HFFc6 (cell line): ENCODE measurements around the gene SH3BP4. TPM values are rescaled to one million over a fixed set of nuclear protein-coding genes. Genes with fewer than 3 reads are reported as not detected.

Experiments
- DNase-seq: peaks from one replicate; pipeline ENCODE4 v3.0.0-alpha.2; 2018
- H3K27ac Mint-ChIP-seq: 2 replicates; pipeline ENCODE4 v1.8.0; 2020; ENCODE audit warnings: mild to moderate bottlenecking, mixed read lengths
- H3K27me3 Mint-ChIP-seq: 2 replicates; pipeline ENCODE4 v1.8.0; 2021; ENCODE audit warnings: mild to moderate bottlenecking, moderate library complexity, mixed read lengths; ENCODE audit not compliant: insufficient read depth
- H3K36me3 Mint-ChIP-seq: 2 replicates; pipeline ENCODE4 v1.8.0; 2021; ENCODE audit warnings: low read depth, mixed read lengths
- H3K4me1 Mint-ChIP-seq: 2 replicates; pipeline ENCODE4 v1.8.0; 2020; ENCODE audit warnings: low read depth, mixed read lengths
- H3K4me3 Mint-ChIP-seq: 2 replicates; pipeline ENCODE4 v1.8.0; 2020; ENCODE audit warnings: mild to moderate bottlenecking, moderate library complexity, mixed read lengths
- H3K9me3 Mint-ChIP-seq: 2 replicates; pipeline ENCODE4 v1.8.0; 2020; ENCODE audit warnings: mild to moderate bottlenecking, mixed read lengths
- total RNA-seq, 6 experiments: library from RNA; stranded (reverse); fragmentation: NEBNext Ultra II Directional; extraction: Animal tissue kit (Norgen Biotek cat#: 25700); gene quantifications; 2 replicates in 1 of 6; 3 replicates in 5 of 6; pipeline ENCODE4 v1.2.3, GENCODE V29; 2021
- TF ChIP-seq, protein P1 (sequence below): fragments of 200-600 bp; sonication (generic); IDR thresholded peaks from 2 replicates; pipeline ENCODE4 v1.5.0; 2021; ENCODE audit warnings: antibody characterized with exemption, mild to moderate bottlenecking

The SH3BP4 gene
- total RNA-seq, 6 experiments from 2014 or later: 82.3 to 98.7 (median 87.8) TPM

GRCh38 chr2:235095569-235095968, 143.8 kb downstream of the SH3BP4 start:
- H3K9me3 Mint-ChIP-seq: no peaks in the 10 kb centered on the region
- no peak overlapping the region for H3K27ac Mint-ChIP-seq
- no peak for DNase-seq
- no peaks in the 10 kb centered on the region; the same call in 1 of the 2 replicates for H3K27me3 Mint-ChIP-seq
- no peak overlapping the region for H3K4me3 Mint-ChIP-seq
- TF ChIP-seq, protein P1, sequence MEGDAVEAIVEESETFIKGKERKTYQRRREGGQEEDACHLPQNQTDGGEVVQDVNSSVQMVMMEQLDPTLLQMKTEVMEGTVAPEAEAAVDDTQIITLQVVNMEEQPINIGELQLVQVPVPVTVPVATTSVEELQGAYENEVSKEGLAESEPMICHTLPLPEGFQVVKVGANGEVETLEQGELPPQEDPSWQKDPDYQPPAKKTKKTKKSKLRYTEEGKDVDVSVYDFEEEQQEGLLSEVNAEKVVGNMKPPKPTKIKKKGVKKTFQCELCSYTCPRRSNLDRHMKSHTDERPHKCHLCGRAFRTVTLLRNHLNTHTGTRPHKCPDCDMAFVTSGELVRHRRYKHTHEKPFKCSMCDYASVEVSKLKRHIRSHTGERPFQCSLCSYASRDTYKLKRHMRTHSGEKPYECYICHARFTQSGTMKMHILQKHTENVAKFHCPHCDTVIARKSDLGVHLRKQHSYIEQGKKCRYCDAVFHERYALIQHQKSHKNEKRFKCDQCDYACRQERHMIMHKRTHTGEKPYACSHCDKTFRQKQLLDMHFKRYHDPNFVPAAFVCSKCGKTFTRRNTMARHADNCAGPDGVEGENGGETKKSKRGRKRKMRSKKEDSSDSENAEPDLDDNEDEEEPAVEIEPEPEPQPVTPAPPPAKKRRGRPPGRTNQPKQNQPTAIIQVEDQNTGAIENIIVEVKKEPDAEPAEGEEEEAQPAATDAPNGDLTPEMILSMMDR: no peak
- H3K4me1 Mint-ChIP-seq: peaks cover 17% of the 10 kb centered on the region
- no peaks in the 10 kb centered on the region for H3K36me3 Mint-ChIP-seq

DNA sequence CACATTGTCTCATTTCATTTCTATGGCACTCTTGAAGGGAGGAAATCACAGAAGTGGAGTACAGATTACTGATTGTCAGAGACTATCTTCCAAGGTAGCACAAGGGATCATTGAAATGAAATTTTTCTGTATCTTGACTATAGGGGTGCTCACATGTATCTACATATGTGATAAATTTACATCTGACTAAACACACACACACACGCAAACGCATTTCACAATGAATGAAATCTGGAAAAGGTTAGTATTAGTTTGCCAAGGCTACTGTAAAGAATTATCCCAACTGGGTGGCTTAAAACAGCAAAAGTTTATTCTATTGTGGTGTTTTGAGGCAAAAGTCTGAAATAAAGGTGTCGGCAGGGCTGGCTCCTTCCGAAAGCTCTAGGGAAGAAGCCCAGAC, 144.6 kb downstream of the SH3BP4 start:
- TF ChIP-seq, protein P1: no peak
- Mint-ChIP-seq H3K36me3 (no peaks in the 10 kb centered on the region), H3K27ac (no peak overlapping the region), H3K27me3 (no peaks in the 10 kb centered on the region; the same call in 1 of the 2 replicates), H3K4me3 (no peak overlapping the region), H3K4me1 (peaks cover 14% of the 10 kb centered on the region), H3K9me3 (no peaks in the 10 kb centered on the region)
- DNase-seq: no peak

DNA sequence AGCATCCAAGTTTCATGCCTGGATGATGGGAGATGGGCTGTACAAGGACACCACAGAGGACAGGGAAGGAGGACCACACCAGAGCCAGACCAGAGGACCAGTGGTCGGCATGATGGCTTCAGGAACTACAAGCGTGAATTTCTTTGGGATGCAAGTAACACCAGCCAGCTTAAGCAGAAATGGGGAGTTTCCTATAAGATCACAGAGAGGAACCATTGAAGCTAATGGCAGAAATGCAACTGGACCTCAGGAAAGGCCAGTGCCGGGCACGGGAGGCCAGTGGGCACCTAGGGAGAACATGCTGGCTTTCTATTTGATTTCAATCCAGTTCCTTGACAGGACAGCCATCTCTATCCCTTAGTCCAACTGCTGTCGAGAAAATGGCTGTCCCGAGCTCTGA, 145.4 kb downstream of the SH3BP4 start:
- no peak overlapping the region for H3K27ac Mint-ChIP-seq
- TF ChIP-seq, protein P1: no peak
- DNase-seq: no peak

DNA sequence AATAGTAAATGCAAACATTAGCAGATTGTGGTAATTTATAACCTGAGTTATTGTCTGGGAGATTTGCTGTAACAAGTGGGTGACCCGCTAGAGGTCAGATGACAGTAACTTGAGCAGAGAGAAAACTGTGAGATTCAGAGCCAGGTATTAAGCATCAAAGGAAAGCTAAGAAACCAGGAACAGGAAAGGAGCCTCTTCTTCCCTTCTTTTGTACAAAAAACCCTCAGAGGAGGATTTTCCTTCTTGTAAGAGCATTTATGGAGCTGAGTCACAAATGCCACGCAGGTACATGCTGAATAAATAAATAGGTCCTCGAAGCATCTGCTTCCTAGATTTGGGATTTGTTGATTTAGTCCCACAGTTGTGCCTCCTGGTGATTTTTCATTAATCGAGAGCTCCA, 146.5 kb downstream of the SH3BP4 start:
- peaks cover 2% of the 10 kb centered on the region; the same call in 1 of the 2 replicates for H3K27me3 Mint-ChIP-seq
- no peak for DNase-seq
- TF ChIP-seq, protein P1: no peak
- H3K4me3 Mint-ChIP-seq: no peak overlapping the region
- H3K27ac Mint-ChIP-seq: no peak overlapping the region
- H3K9me3 Mint-ChIP-seq: no peaks in the 10 kb centered on the region
- H3K4me1 Mint-ChIP-seq: peaks cover 14% of the 10 kb centered on the region
- no peaks in the 10 kb centered on the region for H3K36me3 Mint-ChIP-seq

More for the DNA sequence above, 145.4 kb downstream of the SH3BP4 start:
- Mint-ChIP-seq H3K36me3 (no peaks in the 10 kb centered on the region), H3K9me3 (no peaks in the 10 kb centered on the region), H3K27me3 (no peaks in the 10 kb centered on the region; the same call in 1 of the 2 replicates), H3K4me3 (no peak overlapping the region), H3K4me1 (peaks cover 14% of the 10 kb centered on the region)

DNA sequence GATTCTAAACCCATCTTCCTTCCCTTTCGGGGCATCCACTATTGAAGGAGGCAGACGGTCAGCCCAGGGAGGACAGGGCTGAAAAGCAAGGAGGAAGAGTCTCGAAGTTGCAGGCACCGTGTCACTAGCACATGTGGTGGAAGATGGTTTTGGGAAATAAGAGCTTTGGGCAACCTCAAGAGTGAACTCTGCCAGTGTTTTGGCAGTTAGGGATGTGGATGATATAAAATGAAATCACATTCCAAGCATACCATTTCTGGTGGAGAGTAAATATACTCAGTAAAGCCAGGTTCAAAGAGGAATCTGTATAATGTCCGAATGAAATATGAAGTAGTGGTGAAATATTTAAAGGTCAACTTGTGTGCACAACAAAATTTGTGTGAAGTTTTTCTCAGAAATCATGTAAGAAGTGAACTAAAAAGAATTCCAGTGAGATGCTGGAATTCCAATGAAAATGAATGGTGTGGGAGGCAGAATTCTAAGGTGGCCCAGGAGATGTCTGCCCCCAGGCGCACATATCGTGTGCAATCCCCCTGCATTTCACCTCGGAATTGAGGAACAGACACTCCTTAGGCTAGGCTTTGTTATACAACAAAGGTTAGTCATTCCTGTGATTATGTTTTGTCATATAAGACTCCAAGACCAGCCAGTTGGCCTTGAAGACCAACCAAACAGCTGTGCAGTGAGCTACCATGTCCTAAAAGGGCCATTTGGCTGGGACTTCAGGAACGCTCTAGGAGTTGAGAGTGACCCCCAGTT, 147.1 kb downstream of the SH3BP4 start:
- TF ChIP-seq, protein P1: no peak
- Mint-ChIP-seq H3K36me3 (no peaks in the 10 kb centered on the region), H3K4me1 (peaks cover 14% of the 10 kb centered on the region), H3K9me3 (no peaks in the 10 kb centered on the region), H3K4me3 (no peak overlapping the region), H3K27ac (no peak overlapping the region), H3K27me3 (peaks cover 2% of the 10 kb centered on the region; the same call in 1 of the 2 replicates)
- no peak for DNase-seq
